ENCODE measurements around the gene SERINC2. TPM values are rescaled to one million over a fixed set of nuclear protein-coding genes. Genes with fewer than 3 reads are reported as not detected.
"Not testable (repeated sequence)": the region's sequence is repeated elsewhere in the genome, so short reads cannot be mapped to it uniquely, and the experiment has no call there.

SERINC2 gene
- total and polyA plus RNA-seq, 10 of the 15 experiments (the other 5 are each of a cell fraction or from before 2014, with no cell fraction given), result 0.02 to 9.4 (median 0.50) TPM

DNA sequence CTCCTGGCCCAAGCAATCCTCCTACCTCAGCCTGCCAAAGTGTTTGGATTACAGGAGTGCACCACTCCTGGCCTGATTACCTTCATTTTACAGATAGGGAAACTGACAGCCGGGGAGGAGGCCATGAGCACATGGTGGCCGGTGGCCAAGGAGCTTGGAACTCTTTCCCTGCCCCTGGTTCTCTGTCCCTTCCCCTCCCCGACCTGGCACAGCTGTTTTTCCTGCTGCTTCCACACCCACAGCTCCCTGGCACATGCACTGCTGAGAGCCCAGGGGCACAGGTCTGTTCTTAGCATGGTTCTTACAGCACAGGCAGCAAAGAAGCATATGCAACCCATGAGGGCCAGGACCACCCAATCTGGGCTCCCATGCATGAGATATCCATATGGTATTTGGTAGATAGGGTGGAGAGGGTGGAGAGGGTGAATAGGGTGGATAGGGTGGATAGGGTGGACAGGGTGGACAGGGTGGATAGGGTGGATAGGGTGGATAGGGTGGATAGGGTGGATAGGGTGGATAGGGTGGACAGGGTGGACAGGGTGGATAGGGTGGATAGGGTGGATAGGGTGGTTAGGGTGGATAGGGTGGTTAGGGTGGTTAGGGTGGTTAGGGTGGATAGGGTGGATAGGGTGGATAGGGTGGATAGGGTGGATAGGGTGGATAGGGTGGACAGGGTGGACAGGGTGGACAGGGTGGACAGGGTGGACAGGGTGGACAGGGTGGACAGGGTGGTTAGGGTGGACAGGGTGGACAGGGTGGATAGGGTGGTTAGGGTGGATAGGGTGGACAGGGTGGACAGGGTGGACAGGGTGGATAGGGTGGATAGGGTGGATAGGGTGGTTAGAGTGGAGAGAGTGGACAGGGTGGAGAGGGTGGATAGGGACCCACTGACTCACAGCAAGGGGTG lies 18.6 kb downstream of the SERINC2 start:
- H3K9ac ChIP-seq (ENCODE audit: control insufficient read depth, insufficient read depth, low read length); H3K36me3 ChIP-seq (ENCODE audit: control insufficient read depth in 2 of 2, insufficient read depth in 2 of 2, low read length in 1 of 2); BruUV-seq (replicated peaks); H3K4me3 ChIP-seq; DNase-seq (ENCODE audit: low read depth, low spot score); ATAC-seq; H3K27ac ChIP-seq (ENCODE audit: control insufficient read depth, insufficient read depth); H3K79me2 ChIP-seq (ENCODE audit: control insufficient read depth, insufficient read depth, low read length); SMC1A ChIA-PET (ENCODE audit: uncharacterized antibody, unreplicated experiment); H4K20me1 ChIP-seq (ENCODE audit: control insufficient read depth, insufficient read depth); H3K9me3 ChIP-seq (replicated peaks; ENCODE audit: control insufficient read depth, insufficient read depth, low read length); H3K27me3 ChIP-seq (replicated peaks in 1 of 2; ENCODE audit: control insufficient read depth in 2 of 2, insufficient read depth in 2 of 2, low read length in 1 of 2); H3K4me2 ChIP-seq (ENCODE audit: control insufficient read depth, insufficient read depth); POLR2A ChIA-PET; H3K4me1 ChIP-seq (ENCODE audit: control insufficient read depth, insufficient read depth, low read length); intact Hi-C loops (cut with micrococcal nuclease; ENCODE audit: unreplicated experiment); in situ Hi-C loops (cut with MboI); H2AFZ ChIP-seq (ENCODE audit: control insufficient read depth, low read depth, low read length): not testable (repeated sequence)
- RAD21 ChIA-PET (ENCODE audit: unreplicated experiment), result interaction anchor here (1.3 kb wide), 1 partner anchor 117 kb away, joined by 4 read pairs; no protein-coding TSS in a partner anchor
- CTCF ChIA-PET, result interaction anchor here (0.7 to 1.8 kb wide), 4 partner anchors 10 to 180 kb away, joined by 3 to 7 read pairs (median 4); no protein-coding TSS in a partner anchor
- peak; percentile 99 for FAIRE-seq
- TF ChIP-seq IKZF1 (conservative IDR thresholded peaks at IDR 0.05) (peak; percentile 37; the same call in 1 of the 2 replicates), IKZF2 (IDR thresholded peaks at IDR 0.05) (peak in 1 of 2 experiments; percentile 49; a peak in 3 of 4 replicates)
- 22% methylated on average over 3 of the region's 3 CpGs for WGBS (ENCODE audit: insufficient coverage, insufficient replicate concordance, low lambda C conversion rate, missing lambda C conversion rate)

GRCh38 chr1:31432592-31433395 lies 19.8 kb downstream of the SERINC2 start:
- Histone ChIP-seq H4K20me1 (ENCODE audit: control insufficient read depth, insufficient read depth) (no peaks in the 10 kb centered on the region), H3K36me3 (ENCODE audit: control insufficient read depth in 2 of 2, insufficient read depth in 2 of 2, low read length in 1 of 2) (no peaks in the 10 kb centered on the region), H3K27me3 (replicated peaks in 1 of 2; ENCODE audit: control insufficient read depth in 2 of 2, insufficient read depth in 2 of 2, low read length in 1 of 2) (no peaks in the 10 kb centered on the region), H3K4me1 (ENCODE audit: control insufficient read depth, insufficient read depth, low read length) (no peaks in the 10 kb centered on the region), H3K9me3 (replicated peaks; ENCODE audit: control insufficient read depth, insufficient read depth, low read length) (no peaks in the 10 kb centered on the region), H3K4me3 (no peak overlapping the region), H3K27ac (ENCODE audit: control insufficient read depth, insufficient read depth) (no peak overlapping the region), H3K9ac (ENCODE audit: control insufficient read depth, insufficient read depth, low read length) (no peak overlapping the region), H3K79me2 (ENCODE audit: control insufficient read depth, insufficient read depth, low read length) (no peaks in the 10 kb centered on the region), H3K4me2 (ENCODE audit: control insufficient read depth, insufficient read depth) (no peak overlapping the region), H2AFZ (ENCODE audit: control insufficient read depth, low read depth, low read length) (no peak overlapping the region)
- FAIRE-seq, result no peak
- ChIA-PET POLR2A (interaction anchor here (0.5 to 0.8 kb wide), 2 partner anchors 9 to 485 kb away, joined by 3 read pairs; no protein-coding TSS in a partner anchor), CTCF (interaction anchor here (0.6 to 1.0 kb wide), 2 partner anchors 11 to 106 kb away, joined by 3 read pairs; no protein-coding TSS in a partner anchor), SMC1A (ENCODE audit: uncharacterized antibody, unreplicated experiment) (interaction anchor here (1.1 kb wide), 1 partner anchor 74 kb away, joined by 3 read pairs; no protein-coding TSS in a partner anchor), RAD21 (ENCODE audit: unreplicated experiment) (interaction anchor here (1.2 to 1.4 kb wide), 3 partner anchors 10 to 116 kb away, joined by 3 to 5 read pairs (median 3); no protein-coding TSS in a partner anchor)
- intact Hi-C loops (cut with micrococcal nuclease; ENCODE audit: unreplicated experiment) (no loop called here), in situ Hi-C loops (cut with MboI) (no loop called here)
- 60% methylated on average over 20 of the region's 20 CpGs for WGBS (ENCODE audit: insufficient coverage, insufficient replicate concordance, low lambda C conversion rate, missing lambda C conversion rate)
- no peak for TF ChIP-seq IRF5 (IDR thresholded peaks at IDR 0.05; ENCODE audit: borderline replicate concordance)
- TF ChIP-seq CBX3 (IDR thresholded peaks at IDR 0.05; ENCODE audit: borderline replicate concordance, low read depth), result no peak
- no peak for TF ChIP-seq KLF5 (IDR thresholded peaks at IDR 0.05; ENCODE audit: partially characterized antibody)
- TF ChIP-seq SMAD1 (IDR thresholded peaks at IDR 0.05; ENCODE audit: low read depth, partially characterized antibody), result no peak
- no peak for TF ChIP-seq SREBF1 (IDR thresholded peaks at IDR 0.05; ENCODE audit: low read length)
- no peak for TF ChIP-seq HDAC6 (IDR thresholded peaks at IDR 0.05; ENCODE audit: unreplicated experiment)
- no peak for TF ChIP-seq TARDBP (IDR thresholded peaks at IDR 0.05; ENCODE audit: borderline replicate concordance)
- no peak for DNase-seq (ENCODE audit: low read depth, low spot score)
- no peak for ATAC-seq
- BruUV-seq (replicated peaks), result no TSS peak
